Measurements from ENCODE around the gene PIK3C2G. TPM values are rescaled to one million over a fixed set of nuclear protein-coding genes. Genes with fewer than 3 reads are reported as not detected.
A peak's percentile ranks its signal among the peaks of the same experiment; 100 is the strongest.

Gene PIK3C2G
- polyA plus RNA-seq, 1 of the 3 experiments (the other 2 are of a cell fraction), result 0.02 TPM

- POLR2A ChIA-PET, result no interaction called here
- Histone ChIP-seq H2AFZ (ENCODE audit: low read depth) (no peak overlapping the region), H3K9me3 (no peaks in the 10 kb centered on the region), H3K4me2 (0 out of 2 replicates have a peak overlapping the region, but pooled peaks have one; percentile 18), H3K4me3 (ENCODE audit: low read depth in 2 of 2, low read length in 1 of 2) (no peak overlapping the region), H3K79me2 (ENCODE audit: insufficient read depth) (no peaks in the 10 kb centered on the region), H4K20me1 (ENCODE audit: insufficient read depth) (no peaks in the 10 kb centered on the region), H3K36me3 (replicated peaks in 1 of 2; ENCODE audit: control insufficient read depth in 1 of 2, insufficient read depth in 2 of 2, low read length in 1 of 2) (no peaks in the 10 kb centered on the region), H3K9me2 (no peaks in the 10 kb centered on the region), H3K27ac (ENCODE audit: low read depth in 2 of 2, low read length in 1 of 2) (peak overlapping the region in 1 of 2 experiments; percentile 52; a peak in 2 of 4 replicates), H3F3A (replicated peaks; ENCODE audit: insufficient read depth) (no peaks in the 10 kb centered on the region), H3K9ac (no peak overlapping the region), H3K27me3 (ENCODE audit: insufficient read depth) (no peaks in the 10 kb centered on the region), H3K4me1 (ENCODE audit: control insufficient read depth in 1 of 2, insufficient read depth in 2 of 2, low read depth in 1 of 2, low read length in 1 of 2) (peaks cover 2 to 5% of the 10 kb centered on the region in 2 experiments; a peak in 2 of 4 replicates)
- TF ChIP-seq EP300 (IDR thresholded peaks at IDR 0.05; ENCODE audit: borderline replicate concordance in 1 of 2, low read depth in 1 of 2, low read length in 1 of 2) (peak in 1 of 2 experiments; percentile 38; a peak in 1 of 4 replicates), PBX3 (IDR thresholded peaks at IDR 0.05) (peak; percentile 17; the same call in 1 of the 2 replicates), TCF12 (IDR thresholded peaks at IDR 0.05) (peak; percentile 48; the same call in 1 of the 2 replicates), FOSL2 (IDR thresholded peaks at IDR 0.05; ENCODE audit: borderline replicate concordance, low read depth) (no peak), NFIC (IDR thresholded peaks at IDR 0.05; ENCODE audit: borderline replicate concordance) (peak; percentile 68), JUND (IDR thresholded peaks at IDR 0.05) (peak; percentile 15; the same call in 1 of the 2 replicates), RXRA (IDR thresholded peaks at IDR 0.05; ENCODE audit: borderline replicate concordance, low read depth) (no peak), RFX5 (IDR thresholded peaks at IDR 0.05; ENCODE audit: low read length) (no peak)
- no peak for DNase-seq
- 5% methylated on average over 2 of the region's 2 CpGs for WGBS (ENCODE audit: low lambda C conversion rate)
- CTCF ChIA-PET, result no interaction called here
Measured at GRCh38 chr12:18492372-18493025, 231.2 kb downstream of the PIK3C2G start.

GRCh38 chr12:18496156-18496555, 234.8 kb downstream of the PIK3C2G start:
- no peaks in the 10 kb centered on the region for H3K79me2 ChIP-seq (ENCODE audit: insufficient read depth)
- no peak overlapping the region for H3K4me3 ChIP-seq (ENCODE audit: low read depth in 2 of 2, low read length in 1 of 2)
- no peaks in the 10 kb centered on the region for H3F3A ChIP-seq (replicated peaks; ENCODE audit: insufficient read depth)
- no peak overlapping the region for H2AFZ ChIP-seq (ENCODE audit: low read depth)
- H3K4me2 ChIP-seq, result no peak overlapping the region
- TF ChIP-seq CHD2 (IDR thresholded peaks at IDR 0.05; ENCODE audit: low read length, partially characterized antibody), result no peak
- no peak for TF ChIP-seq RCOR1 (IDR thresholded peaks at IDR 0.05; ENCODE audit: low read length)
- TF ChIP-seq PBX3 (IDR thresholded peaks at IDR 0.05), result peak; percentile 41; the same call in 1 of the 2 replicates
- TF ChIP-seq RFX5 (IDR thresholded peaks at IDR 0.05; ENCODE audit: low read length), result no peak
- TF ChIP-seq POLR2AphosphoS5 (IDR thresholded peaks at IDR 0.05; ENCODE audit: low read depth, low read length), result no peak
- no peak for TF ChIP-seq REST (IDR thresholded peaks at IDR 0.05; ENCODE audit: low read depth, low read length)
- TF ChIP-seq TCF12 (IDR thresholded peaks at IDR 0.05), result no peak
- TF ChIP-seq EP300 (IDR thresholded peaks at IDR 0.05; ENCODE audit: borderline replicate concordance in 1 of 2, low read depth in 1 of 2, low read length in 1 of 2), result no peak
- TF ChIP-seq GABPA (IDR thresholded peaks at IDR 0.05; ENCODE audit: low read depth), result no peak
- no peak for TF ChIP-seq MXI1 (IDR thresholded peaks at IDR 0.05; ENCODE audit: low read depth, low read length)
- no peak for TF ChIP-seq EZH2phosphoT487 (IDR thresholded peaks at IDR 0.05; ENCODE audit: borderline replicate concordance, low read depth)
- TF ChIP-seq NFIC (IDR thresholded peaks at IDR 0.05; ENCODE audit: borderline replicate concordance), result peak; percentile 53
- no peak for TF ChIP-seq MAX (IDR thresholded peaks at IDR 0.05; ENCODE audit: low read depth)
- no peak for TF ChIP-seq RAD21 (IDR thresholded peaks at IDR 0.05; ENCODE audit: low read length)
- TF ChIP-seq SMC3 (IDR thresholded peaks at IDR 0.05; ENCODE audit: low read depth, low read length), result no peak
- no peaks in the 10 kb centered on the region for H4K20me1 ChIP-seq (ENCODE audit: insufficient read depth)
- H3K36me3 ChIP-seq (replicated peaks in 1 of 2; ENCODE audit: control insufficient read depth in 1 of 2, insufficient read depth in 2 of 2, low read length in 1 of 2), result no peaks in the 10 kb centered on the region
- POLR2A ChIA-PET, result no interaction called here
- 58% methylated on average over 2 of the region's 2 CpGs for WGBS (ENCODE audit: low lambda C conversion rate)
- peaks cover 2 to 5% of the 10 kb centered on the region in 2 experiments; a peak in 2 of 4 replicates for H3K4me1 ChIP-seq (ENCODE audit: control insufficient read depth in 1 of 2, insufficient read depth in 2 of 2, low read depth in 1 of 2, low read length in 1 of 2)
- H3K9me3 ChIP-seq, result no peaks in the 10 kb centered on the region
- no peak overlapping the region for H3K27ac ChIP-seq (ENCODE audit: low read depth in 2 of 2, low read length in 1 of 2)
- no peaks in the 10 kb centered on the region for H3K9me2 ChIP-seq
- no peak overlapping the region for H3K9ac ChIP-seq
- no peaks in the 10 kb centered on the region for H3K27me3 ChIP-seq (ENCODE audit: insufficient read depth)
- CTCF ChIA-PET, result no interaction called here
- DNase-seq, result no peak

Measured in SK-N-SH (cell line).